ENCODE results near the gene ZFHX2. TPM values are rescaled to one million over a fixed set of nuclear protein-coding genes. Genes with fewer than 3 reads are reported as not detected.

Gene ZFHX2
- total RNA-seq, 6 experiments from 2014 or later: 0.63 to 4.2 (median 1.7) TPM

DNA sequence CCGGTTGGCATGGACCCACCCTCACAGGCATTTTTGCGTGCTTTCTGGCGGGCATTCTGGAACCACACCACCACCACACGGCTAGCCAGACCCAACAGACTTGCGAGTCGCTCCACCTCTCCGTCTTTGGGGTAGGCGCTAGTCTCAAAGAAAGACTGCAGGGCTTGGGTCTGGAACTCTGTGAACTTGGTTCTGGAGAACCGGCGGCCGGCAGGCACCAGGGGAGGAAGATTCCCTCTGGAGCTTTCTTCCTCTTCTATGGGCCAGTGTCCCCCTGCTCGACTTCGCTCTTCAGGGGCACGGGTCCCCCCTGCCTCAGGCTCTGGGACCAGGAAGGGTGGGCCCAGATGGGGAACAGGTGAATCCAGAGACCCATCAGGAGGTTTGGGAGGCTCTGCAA lies 26.6 kb downstream of the ZFHX2 start:
- H3K4me1 Mint-ChIP-seq (ENCODE audit: low read depth): no peaks in the 10 kb centered on the region
- no peaks in the 10 kb centered on the region for H3K9me3 Mint-ChIP-seq
- TF ChIP-seq, protein P1, sequence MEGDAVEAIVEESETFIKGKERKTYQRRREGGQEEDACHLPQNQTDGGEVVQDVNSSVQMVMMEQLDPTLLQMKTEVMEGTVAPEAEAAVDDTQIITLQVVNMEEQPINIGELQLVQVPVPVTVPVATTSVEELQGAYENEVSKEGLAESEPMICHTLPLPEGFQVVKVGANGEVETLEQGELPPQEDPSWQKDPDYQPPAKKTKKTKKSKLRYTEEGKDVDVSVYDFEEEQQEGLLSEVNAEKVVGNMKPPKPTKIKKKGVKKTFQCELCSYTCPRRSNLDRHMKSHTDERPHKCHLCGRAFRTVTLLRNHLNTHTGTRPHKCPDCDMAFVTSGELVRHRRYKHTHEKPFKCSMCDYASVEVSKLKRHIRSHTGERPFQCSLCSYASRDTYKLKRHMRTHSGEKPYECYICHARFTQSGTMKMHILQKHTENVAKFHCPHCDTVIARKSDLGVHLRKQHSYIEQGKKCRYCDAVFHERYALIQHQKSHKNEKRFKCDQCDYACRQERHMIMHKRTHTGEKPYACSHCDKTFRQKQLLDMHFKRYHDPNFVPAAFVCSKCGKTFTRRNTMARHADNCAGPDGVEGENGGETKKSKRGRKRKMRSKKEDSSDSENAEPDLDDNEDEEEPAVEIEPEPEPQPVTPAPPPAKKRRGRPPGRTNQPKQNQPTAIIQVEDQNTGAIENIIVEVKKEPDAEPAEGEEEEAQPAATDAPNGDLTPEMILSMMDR (IDR thresholded peaks at IDR 0.05): no peak
- DNase-seq: no peak
- H3K27ac Mint-ChIP-seq: no peak overlapping the region
- H3K36me3 Mint-ChIP-seq (ENCODE audit: low read depth): no peaks in the 10 kb centered on the region
- H3K4me3 Mint-ChIP-seq: no peak overlapping the region
- peaks cover 15% of the 10 kb centered on the region for H3K27me3 Mint-ChIP-seq (ENCODE audit: insufficient read depth)

DNA sequence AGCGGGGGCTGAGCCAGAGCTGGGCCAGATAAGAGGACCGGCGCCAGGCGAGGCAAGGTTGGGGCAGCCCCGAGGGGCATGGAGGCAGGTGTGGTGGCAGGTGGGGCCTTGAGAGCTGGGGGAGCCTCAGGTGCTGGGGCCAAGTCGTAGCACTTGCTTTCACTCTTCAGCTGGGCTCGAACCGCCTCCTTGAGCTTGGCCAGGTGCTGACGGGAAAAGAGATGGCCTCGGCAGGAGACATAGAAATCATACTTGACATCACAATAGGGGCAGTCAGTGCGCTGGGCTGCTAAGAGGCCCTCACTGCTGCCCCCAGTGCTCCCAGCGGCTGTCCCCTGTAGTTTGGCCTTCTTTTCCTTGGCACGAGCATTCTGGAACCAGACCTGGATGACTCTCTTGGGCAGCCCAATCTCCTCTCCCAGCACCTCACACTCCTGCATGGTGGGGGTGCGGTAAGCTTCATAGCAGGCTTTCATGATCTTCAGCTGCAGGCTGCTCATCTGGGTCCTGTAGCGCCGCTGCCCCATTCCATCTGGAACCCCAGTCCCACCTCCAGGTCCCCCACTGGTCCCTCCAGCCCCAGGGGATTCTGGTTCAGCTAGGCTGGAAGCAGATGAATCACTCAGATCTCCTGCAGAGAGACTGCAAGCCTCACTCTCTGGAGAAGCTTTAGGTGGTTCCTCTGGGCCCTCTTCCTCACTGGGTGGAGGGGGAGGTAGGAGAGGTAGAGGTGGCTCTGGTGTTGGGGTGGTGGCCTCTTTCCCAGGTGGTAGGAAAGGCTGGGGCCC lies 28.1 kb downstream of the ZFHX2 start:
- peaks cover 8% of the 10 kb centered on the region for H3K27me3 Mint-ChIP-seq (ENCODE audit: insufficient read depth)
- no peak overlapping the region for H3K27ac Mint-ChIP-seq
- H3K36me3 Mint-ChIP-seq (ENCODE audit: low read depth): no peaks in the 10 kb centered on the region
- no peak overlapping the region for H3K4me3 Mint-ChIP-seq
- DNase-seq: no peak
- TF ChIP-seq, protein P1 (IDR thresholded peaks at IDR 0.05): no peak
- no peaks in the 10 kb centered on the region for H3K9me3 Mint-ChIP-seq
- H3K4me1 Mint-ChIP-seq (ENCODE audit: low read depth): no peaks in the 10 kb centered on the region

DNA sequence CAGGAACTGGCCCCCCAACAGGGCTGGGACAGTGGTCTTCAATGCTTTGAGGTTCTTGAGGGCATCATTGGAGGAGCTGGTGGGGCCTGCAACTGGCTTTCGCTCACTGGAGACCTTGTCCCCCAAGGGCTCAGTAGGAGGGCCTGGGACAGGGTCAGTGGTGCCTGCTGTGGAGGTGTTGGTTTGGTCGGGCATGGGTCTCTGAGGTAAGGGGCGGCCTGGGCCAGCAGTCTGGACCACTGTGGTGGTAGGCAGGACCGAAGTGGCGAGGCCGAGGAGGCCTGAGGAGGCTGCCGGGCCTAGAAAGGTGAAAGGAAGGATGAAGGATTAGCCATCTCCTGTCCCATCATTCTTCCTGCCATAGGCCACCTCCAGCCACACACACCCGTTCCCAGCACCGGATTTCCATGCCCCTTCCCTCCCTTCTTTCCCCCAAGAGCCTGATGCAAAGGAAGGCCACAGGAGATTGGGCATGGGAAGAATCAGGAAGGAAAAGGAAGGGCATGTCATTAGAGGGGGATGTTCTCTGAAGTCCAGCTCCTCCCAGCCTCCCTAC lies 28.8 kb downstream of the ZFHX2 start:
- H3K36me3 Mint-ChIP-seq (ENCODE audit: low read depth): no peaks in the 10 kb centered on the region
- TF ChIP-seq, protein P1 (IDR thresholded peaks at IDR 0.05): no peak
- H3K27ac Mint-ChIP-seq: no peak overlapping the region
- H3K4me1 Mint-ChIP-seq (ENCODE audit: low read depth): no peaks in the 10 kb centered on the region
- H3K4me3 Mint-ChIP-seq: no peak overlapping the region
- peaks cover 8% of the 10 kb centered on the region for H3K27me3 Mint-ChIP-seq (ENCODE audit: insufficient read depth)
- H3K9me3 Mint-ChIP-seq: no peaks in the 10 kb centered on the region
- DNase-seq: no peak

DNA sequence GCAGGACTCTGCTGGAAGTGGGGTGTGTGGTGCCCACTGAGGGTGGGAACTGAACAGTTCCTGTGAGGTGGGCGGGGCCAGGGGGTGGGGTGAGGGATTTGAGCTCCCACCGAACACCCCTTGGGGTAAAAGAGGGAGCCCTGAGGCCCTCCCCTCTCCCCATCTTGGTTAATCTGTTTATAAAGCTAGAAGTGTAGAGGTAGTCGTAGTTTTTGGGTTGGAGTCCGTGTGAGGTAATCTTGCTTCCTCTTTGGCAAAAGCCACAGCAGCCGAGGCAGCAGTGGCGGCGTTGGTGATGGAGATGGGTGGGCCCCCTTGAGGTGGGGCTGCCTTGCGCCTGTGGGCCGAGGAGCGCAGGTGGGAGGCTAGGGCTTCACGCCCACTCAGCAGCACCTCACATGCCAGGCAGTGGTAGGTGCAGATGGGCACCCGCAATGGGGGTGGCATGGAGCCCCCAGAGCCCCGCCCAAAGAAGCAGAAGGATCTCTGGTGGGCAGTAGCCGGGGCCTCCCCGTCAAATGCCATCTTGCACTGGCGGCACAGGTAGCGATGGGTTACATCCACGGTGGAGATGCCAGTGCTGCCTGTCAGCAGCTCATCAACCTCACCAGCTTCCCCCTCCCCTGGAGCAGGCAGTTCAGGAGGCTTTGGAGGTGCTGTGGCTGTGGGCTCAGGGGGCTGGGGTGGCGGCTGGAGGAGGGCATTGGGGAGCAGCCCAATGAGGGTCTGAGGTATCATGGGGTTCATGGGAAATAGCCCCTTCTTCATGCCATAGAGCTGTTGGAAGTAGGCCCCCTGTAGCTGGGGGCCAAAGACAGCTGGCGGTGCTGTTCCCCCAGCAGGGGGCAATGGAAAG lies 29.6 kb downstream of the ZFHX2 start:
- no peak overlapping the region for H3K4me3 Mint-ChIP-seq
- DNase-seq: no peak
- peaks cover 8% of the 10 kb centered on the region for H3K27me3 Mint-ChIP-seq (ENCODE audit: insufficient read depth)
- no peak overlapping the region for H3K27ac Mint-ChIP-seq
- TF ChIP-seq, protein P1 (IDR thresholded peaks at IDR 0.05): no peak
- H3K36me3 Mint-ChIP-seq (ENCODE audit: low read depth): no peaks in the 10 kb centered on the region
- H3K9me3 Mint-ChIP-seq: no peaks in the 10 kb centered on the region
- H3K4me1 Mint-ChIP-seq (ENCODE audit: low read depth): no peaks in the 10 kb centered on the region

DNA sequence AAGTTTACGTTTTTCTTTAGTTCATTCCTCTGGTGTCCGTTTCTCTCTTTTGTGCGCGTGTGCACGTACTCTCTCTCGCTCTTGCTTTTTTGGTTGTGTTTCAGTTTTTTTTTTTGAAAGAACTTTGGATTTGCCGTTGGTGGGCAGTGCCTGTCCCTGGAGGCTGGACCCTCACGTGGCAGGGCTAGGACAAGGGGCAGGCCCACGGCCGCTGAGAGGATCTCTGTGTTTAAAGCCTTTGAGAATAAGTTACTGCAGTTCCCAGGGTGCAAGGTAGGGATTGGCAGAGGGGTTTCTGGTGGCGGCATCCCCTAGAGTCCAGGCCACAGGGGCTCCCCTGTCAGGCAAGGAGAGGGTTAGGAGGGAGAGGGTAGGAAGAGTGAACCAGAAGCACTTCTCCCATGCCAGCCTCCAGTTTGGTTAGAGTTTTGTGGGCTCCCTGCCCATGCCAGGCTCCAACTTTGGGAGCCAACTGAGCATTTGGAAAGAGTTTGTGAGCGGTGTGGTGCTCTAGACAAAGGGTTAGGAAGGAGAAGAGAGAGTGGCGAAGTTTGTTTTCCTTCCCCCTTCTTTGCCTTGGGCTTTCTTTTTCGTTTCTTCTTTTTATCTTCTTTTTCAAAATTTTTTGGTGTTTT lies 30.5 kb downstream of the ZFHX2 start:
- Mint-ChIP-seq H3K27ac (no peak overlapping the region), H3K36me3 (ENCODE audit: low read depth) (no peaks in the 10 kb centered on the region), H3K9me3 (no peaks in the 10 kb centered on the region), H3K4me1 (ENCODE audit: low read depth) (no peaks in the 10 kb centered on the region), H3K4me3 (no peak overlapping the region), H3K27me3 (ENCODE audit: insufficient read depth) (peaks cover 8% of the 10 kb centered on the region)
- DNase-seq: no peak
- TF ChIP-seq, protein P1 (IDR thresholded peaks at IDR 0.05): no peak

Measured in HFFc6 (cell line).